ENCODE data around the gene ANXA5.
"Not testable (repeated sequence)": the region's sequence is repeated elsewhere in the genome, so short reads cannot be mapped to it uniquely, and the experiment has no call there.

DNA sequence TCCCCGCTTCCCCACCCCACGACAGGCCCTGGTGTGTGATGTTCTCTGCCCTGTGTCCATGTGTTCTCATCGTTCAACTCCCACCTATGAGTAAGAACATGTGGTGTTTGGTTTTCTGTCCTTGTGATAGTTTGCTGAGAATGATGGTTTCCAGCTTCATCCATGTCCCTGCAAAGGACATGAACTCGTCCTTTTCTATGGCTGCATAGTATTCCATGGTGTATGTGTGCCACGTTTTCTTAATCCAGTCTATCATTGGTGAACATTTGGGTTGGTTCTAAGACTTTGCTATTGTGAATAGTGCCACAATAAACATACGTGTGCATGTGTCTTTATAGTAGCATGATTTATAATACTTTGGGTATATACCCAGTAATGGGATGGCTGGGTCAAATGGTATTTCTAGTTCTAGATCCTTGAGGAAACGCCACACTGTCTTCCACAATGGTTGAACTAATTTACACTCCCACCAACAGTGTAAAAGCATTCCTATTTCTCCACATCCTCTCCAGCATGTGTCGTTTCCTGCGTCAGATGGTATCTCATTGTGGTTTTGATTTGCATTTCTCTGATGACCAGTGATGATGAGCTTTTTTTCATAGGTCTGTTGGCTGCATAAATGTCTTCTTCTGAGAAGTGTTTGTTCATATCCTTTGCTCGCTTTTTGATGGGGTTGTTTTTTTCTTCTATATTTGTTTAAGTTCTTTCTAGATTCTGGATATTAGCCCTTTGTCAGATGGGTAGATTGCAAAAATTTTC, 36.4 kb downstream of the ANXA5 start:
- TF ChIP-seq, protein P1, sequence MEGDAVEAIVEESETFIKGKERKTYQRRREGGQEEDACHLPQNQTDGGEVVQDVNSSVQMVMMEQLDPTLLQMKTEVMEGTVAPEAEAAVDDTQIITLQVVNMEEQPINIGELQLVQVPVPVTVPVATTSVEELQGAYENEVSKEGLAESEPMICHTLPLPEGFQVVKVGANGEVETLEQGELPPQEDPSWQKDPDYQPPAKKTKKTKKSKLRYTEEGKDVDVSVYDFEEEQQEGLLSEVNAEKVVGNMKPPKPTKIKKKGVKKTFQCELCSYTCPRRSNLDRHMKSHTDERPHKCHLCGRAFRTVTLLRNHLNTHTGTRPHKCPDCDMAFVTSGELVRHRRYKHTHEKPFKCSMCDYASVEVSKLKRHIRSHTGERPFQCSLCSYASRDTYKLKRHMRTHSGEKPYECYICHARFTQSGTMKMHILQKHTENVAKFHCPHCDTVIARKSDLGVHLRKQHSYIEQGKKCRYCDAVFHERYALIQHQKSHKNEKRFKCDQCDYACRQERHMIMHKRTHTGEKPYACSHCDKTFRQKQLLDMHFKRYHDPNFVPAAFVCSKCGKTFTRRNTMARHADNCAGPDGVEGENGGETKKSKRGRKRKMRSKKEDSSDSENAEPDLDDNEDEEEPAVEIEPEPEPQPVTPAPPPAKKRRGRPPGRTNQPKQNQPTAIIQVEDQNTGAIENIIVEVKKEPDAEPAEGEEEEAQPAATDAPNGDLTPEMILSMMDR (IDR thresholded peaks at IDR 0.05): not testable (repeated sequence)
- not testable (repeated sequence) for TF ChIP-seq POLR2A (IDR thresholded peaks at IDR 0.05)
